Activated CD8-positive, alpha-beta memory T cell treated with anti-CD3 and anti-CD28 coated beads, Interleukin-2, amount 10 ng/mL, durations not matched to agents 7 days and 5 days (primary cell): ENCODE results near the gene ZNF217. TPM values are rescaled to one million over a fixed set of nuclear protein-coding genes. Genes with fewer than 3 reads are reported as not detected.
A peak's percentile ranks its signal among the peaks of the same experiment; 100 is the strongest.
"Not testable (repeated sequence)": the region's sequence is repeated elsewhere in the genome, so short reads cannot be mapped to it uniquely, and the experiment has no call there.

Experiments
- ATAC-seq: fragments of 150-1000 bp; cut with Tn5 transposase; one replicate; pipeline ENCODE4 v1.10.0; 2021; ENCODE audit warnings: moderate library complexity
- CTCF ChIA-PET: fragments of 350-600 bp; sonication (Branson Sonifier 250); formaldehyde crosslinking; loops from one replicate; lab custom pipeline; 2021; ENCODE audit warnings: antibody characterized with exemption; lab: Charles Lee
- DNase-seq: peaks from one replicate; pipeline ENCODE4 v3.0.0-alpha.2; 2020
- H3K27ac Mint-ChIP-seq: one replicate; pipeline ENCODE4 v1.8.0; 2021; ENCODE audit warnings: mild to moderate bottlenecking, mixed read lengths
- H3K27me3 Mint-ChIP-seq: one replicate; pipeline ENCODE4 v1.8.0; 2021; ENCODE audit warnings: mixed read lengths
- H3K36me3 Mint-ChIP-seq: one replicate; pipeline ENCODE4 v1.8.0; 2021; ENCODE audit warnings: mild to moderate bottlenecking, mixed read lengths
- H3K4me1 Mint-ChIP-seq: one replicate; pipeline ENCODE4 v1.8.0; 2021; ENCODE audit warnings: mixed read lengths
- H3K4me3 Mint-ChIP-seq: one replicate; pipeline ENCODE4 v1.8.0; 2021; ENCODE audit warnings: mild to moderate bottlenecking, moderate library complexity, mixed read lengths
- H3K9me3 Mint-ChIP-seq: one replicate; pipeline ENCODE4 v1.8.0; 2022; ENCODE audit warnings: low read depth, mixed read lengths
- total RNA-seq, 2 experiments: library from RNA; stranded (reverse); gene quantifications; one replicate each; pipeline ENCODE4 v1.2.3, GENCODE V29; 2021

The ZNF217 gene
- total RNA-seq, 2 experiments from 2014 or later: 80.2 to 81.9 TPM

DNA sequence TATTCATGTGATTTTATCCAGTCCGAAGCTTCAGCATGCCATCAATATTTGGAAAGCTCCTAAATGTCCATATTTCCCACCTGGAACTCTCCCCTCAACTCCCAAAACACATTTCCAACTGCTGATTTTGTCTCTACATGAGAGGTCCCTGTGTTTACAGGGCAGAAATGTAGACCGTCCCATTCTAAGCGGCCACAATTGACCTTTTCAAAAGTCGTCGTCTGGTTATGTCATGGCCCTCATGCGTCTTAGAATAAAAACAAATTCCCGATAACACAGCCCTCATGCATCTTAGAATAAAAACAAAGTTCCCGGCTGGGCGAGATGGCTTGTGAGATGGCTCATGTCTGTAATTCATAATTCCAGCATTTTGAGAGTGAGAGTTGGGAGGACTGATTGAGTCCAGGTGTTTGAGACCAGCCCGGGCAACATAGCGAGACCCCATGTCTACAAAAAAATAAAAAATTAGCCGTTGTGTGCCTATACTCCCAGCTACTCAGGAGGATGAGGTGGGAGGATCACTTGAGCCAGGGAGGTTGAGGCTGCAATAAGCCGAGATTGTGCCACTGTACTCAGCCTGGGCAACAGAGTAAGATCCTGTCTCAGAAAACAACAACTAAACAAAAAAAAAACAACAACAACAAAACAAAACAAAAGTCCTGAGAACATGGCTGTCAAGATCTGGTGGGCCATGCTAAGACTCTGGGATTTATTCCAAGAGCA, 6.4 kb upstream of the ZNF217 start:
- ATAC-seq (no peak), DNase-seq (no peak)
- no peaks in the 10 kb centered on the region for H3K27me3 Mint-ChIP-seq
- no peak overlapping the region for H3K27ac Mint-ChIP-seq
- peaks cover 5% of the 10 kb centered on the region for H3K36me3 Mint-ChIP-seq
- CTCF ChIA-PET: interaction anchor here (0.8 to 2.3 kb wide), 4 partner anchors 10 to 70 kb away, joined by 3 to 8 read pairs (median 4); no protein-coding TSS in a partner anchor
- H3K4me1 Mint-ChIP-seq: peaks cover 53% of the 10 kb centered on the region
- no peak overlapping the region for H3K4me3 Mint-ChIP-seq
- H3K9me3 Mint-ChIP-seq: no peaks in the 10 kb centered on the region

DNA sequence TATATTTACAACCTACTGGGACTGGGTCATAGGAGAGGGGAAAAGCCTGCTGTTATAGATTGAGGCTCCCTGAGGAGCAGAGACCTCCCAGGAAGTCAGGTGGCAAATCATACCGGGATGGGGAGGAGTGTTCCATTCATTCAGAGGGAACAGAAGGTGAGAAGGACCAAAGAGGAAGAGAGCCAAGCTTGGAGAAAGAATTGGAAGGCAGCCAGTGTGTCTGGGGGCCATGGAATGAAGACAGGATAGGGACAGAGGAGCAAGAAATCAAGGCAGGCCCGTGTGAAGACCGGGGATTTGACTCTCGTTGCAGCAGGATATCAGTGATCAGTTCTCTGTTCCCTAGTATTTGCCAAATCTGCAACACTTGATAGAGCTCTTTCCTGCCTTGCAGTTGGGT, 5.7 kb upstream of the ZNF217 start:
- Mint-ChIP-seq H3K36me3 (peaks cover 6% of the 10 kb centered on the region), H3K9me3 (no peaks in the 10 kb centered on the region), H3K27ac (peak overlapping the region; percentile 78), H3K4me3 (no peak overlapping the region), H3K4me1 (peaks cover 50% of the 10 kb centered on the region), H3K27me3 (no peaks in the 10 kb centered on the region)
- ATAC-seq: no peak
- CTCF ChIA-PET: interaction anchor here (0.8 to 2.3 kb wide), 6 partner anchors 10 to 341 kb away, joined by 3 to 8 read pairs (median 4); no protein-coding TSS in a partner anchor
- DNase-seq: peak; percentile 28

DNA sequence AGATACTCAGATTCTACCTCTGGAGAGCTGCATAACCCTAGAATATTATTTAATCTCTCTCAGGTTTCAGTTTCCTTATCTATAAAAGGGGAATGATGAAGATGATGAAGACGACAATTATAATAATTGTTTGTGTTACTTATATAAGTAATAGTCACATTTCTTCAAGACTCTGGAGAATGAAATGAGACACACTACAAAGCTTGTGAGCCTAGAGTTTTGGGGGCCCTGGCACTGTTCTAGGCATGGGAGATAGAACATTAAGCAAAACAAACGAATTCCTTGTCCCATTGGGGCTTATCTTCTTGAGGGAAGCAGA, 5.4 kb upstream of the ZNF217 start:
- peaks cover 50% of the 10 kb centered on the region for H3K4me1 Mint-ChIP-seq
- no peaks in the 10 kb centered on the region for H3K9me3 Mint-ChIP-seq
- DNase-seq (no peak), ATAC-seq (no peak)
- CTCF ChIA-PET: interaction anchor here (1.0 to 2.3 kb wide), 4 partner anchors 20 to 341 kb away, joined by 3 to 8 read pairs (median 4); no protein-coding TSS in a partner anchor
- H3K36me3 Mint-ChIP-seq: peaks cover 6% of the 10 kb centered on the region
- H3K4me3 Mint-ChIP-seq: peak overlapping the region; percentile 33
- peak overlapping the region; percentile 78 for H3K27ac Mint-ChIP-seq
- no peaks in the 10 kb centered on the region for H3K27me3 Mint-ChIP-seq

DNA sequence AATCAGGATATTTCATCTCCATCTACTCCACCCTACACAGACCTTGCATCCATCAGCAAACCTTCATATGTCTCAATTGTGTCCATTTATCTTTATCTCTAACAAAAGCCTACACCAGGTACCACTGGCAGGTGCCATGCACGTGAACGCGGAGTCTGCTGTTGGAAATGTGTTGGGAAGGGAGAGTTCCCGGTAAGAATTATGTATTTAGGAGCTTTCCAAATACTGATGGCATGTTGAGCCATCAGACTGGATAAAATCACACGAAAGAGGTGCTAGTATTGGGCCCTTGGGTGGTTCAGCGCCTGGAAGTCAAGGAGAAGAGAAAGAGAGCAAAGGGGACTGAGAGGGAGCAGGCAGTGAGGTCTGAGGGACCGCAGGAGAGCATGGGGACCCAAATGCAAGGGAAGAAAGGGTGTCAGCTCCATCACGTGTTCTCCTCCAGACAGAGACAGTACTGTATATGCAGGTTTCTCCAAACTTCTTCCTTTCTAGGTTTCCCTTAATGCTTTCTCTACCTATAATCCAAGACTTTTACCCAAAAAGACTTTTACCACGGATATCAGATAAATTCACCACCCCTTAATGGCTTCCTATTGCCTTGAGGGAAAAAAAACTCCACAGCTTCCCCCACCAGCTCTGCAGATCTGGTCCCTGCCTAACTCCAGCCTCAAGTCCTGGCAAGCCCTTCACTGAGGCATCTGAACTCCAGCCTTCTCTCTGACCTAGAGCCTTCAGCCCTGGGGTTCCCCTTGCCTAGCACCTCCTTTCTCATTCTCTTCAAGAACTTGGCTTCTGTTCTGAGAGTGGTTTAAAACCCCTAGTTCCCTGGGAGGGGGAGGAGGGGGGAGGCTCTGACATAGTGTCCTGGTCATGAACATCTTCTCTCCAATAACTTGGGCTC, 4.8 kb upstream of the ZNF217 start:
- ATAC-seq (no peak), DNase-seq (peak; percentile 51)
- H3K27me3 Mint-ChIP-seq: no peaks in the 10 kb centered on the region
- peaks cover 50% of the 10 kb centered on the region for H3K4me1 Mint-ChIP-seq
- CTCF ChIA-PET: interaction anchor here (1.0 to 2.3 kb wide), 4 partner anchors 21 to 342 kb away, joined by 3 to 8 read pairs (median 4); no protein-coding TSS in a partner anchor
- peaks cover 4% of the 10 kb centered on the region for H3K36me3 Mint-ChIP-seq
- peak overlapping the region; percentile 78 for H3K27ac Mint-ChIP-seq
- H3K9me3 Mint-ChIP-seq: no peaks in the 10 kb centered on the region
- H3K4me3 Mint-ChIP-seq: peak overlapping the region; percentile 33

DNA sequence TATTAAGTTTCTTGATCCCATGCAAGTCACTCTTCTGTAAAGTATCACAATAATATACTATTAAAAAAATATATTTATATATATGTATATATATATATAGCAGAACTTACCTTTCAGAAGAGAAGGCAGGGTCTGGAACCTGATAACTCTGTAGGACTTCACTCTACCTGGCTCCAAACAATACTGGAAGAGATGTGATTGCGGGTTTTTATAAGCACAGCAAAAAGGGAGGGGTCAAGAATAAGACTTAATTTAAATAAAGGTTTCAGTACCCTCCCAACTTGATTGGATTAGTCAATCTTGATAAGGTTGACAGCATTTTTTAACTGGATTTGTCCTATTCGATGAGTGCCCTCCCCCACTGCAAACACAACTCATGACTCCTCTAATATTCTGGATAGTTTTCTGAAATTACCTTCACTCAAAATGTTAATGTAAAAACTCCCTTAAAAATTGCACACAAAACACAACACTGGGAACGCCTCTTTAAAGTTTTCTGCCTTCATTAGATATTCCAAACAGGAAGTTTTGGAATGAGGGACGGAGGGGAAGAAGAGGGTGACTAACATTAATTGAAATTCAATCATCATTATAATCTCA, 4.0 kb upstream of the ZNF217 start:
- peak overlapping the region; percentile 78 for H3K27ac Mint-ChIP-seq
- H3K4me3 Mint-ChIP-seq: no peak overlapping the region
- DNase-seq (no peak), ATAC-seq (no peak)
- H3K36me3 Mint-ChIP-seq: peaks cover 4% of the 10 kb centered on the region
- peaks cover 50% of the 10 kb centered on the region for H3K4me1 Mint-ChIP-seq
- CTCF ChIA-PET: interaction anchor here (1.6 to 2.3 kb wide), 3 partner anchors 12 to 25 kb away, joined by 4 to 8 read pairs (median 4); no protein-coding TSS in a partner anchor
- no peaks in the 10 kb centered on the region for H3K27me3 Mint-ChIP-seq
- no peaks in the 10 kb centered on the region for H3K9me3 Mint-ChIP-seq

DNA sequence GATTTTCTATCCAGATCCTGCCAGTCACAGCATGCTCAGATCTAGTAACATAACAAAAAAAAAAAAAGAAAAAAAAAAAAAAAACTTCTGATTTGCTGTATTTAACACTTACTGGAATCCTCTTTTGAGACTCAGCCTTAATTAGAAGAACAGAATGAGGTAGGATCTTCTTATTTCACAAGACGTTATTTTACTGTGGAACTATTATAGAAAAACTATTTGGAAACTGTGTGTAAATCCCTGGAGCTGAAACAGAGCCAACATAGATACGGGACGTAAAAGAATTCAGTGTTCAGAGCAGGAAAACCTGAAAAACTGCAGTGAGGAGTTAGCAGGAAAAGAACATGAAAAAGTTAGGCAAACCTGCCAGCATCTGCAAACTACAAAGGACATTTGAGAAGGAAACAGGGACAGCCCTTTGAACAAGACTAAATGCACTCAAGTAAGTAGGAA, 3.4 kb upstream of the ZNF217 start:
- no peaks in the 10 kb centered on the region for H3K9me3 Mint-ChIP-seq
- DNase-seq: no peak
- ATAC-seq: no peak
- H3K4me3 Mint-ChIP-seq: peak overlapping the region; percentile 66
- H3K36me3 Mint-ChIP-seq: peaks cover 7% of the 10 kb centered on the region
- H3K27ac Mint-ChIP-seq: peak overlapping the region; percentile 86
- H3K4me1 Mint-ChIP-seq: peaks cover 49% of the 10 kb centered on the region
- no peaks in the 10 kb centered on the region for H3K27me3 Mint-ChIP-seq
- CTCF ChIA-PET: interaction anchor here (0.6 to 1.6 kb wide), 6 partner anchors 12 to 339 kb away, joined by 3 to 4 read pairs (median 4); no protein-coding TSS in a partner anchor

DNA sequence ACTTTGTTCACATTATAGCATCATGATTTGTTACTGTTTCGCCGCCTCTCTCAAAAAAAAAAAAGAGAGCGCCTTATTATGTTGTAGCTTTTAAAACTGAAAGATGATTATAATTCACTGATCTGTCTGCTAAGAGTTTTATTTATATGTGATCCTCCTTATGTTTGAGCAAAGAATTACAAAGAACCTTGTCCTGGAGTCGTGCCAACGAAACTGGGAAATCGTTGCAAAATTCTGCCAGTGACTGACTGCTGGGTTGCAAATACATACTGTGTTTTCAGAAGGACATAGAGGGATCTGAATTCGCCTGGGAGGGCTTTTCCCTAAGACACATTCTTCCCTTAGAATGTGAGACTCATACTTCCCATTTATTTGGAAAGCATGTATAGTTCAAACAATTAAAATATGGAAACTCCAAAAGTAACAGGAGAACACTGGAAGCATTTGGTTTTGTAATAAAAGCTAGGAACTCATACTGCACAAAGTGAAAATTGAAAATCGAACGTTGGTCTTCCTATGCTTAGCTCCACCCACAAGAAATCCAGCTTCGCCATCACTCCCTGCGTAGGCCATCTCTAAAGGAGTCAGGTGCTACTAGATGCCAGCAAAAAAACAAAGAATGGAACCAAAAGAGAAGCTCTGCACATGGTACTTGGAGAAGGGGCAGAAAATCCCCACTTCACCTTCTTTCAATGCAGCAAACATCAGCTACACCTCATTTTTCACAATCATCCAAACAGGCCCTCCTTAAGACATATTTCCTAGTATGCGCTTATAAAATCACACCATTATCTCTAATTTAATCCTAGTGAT, 2.8 kb upstream of the ZNF217 start:
- H3K9me3 Mint-ChIP-seq, H3K36me3 Mint-ChIP-seq, ATAC-seq, H3K27me3 Mint-ChIP-seq: not testable (repeated sequence)
- DNase-seq: peak; percentile 40
- Mint-ChIP-seq H3K4me1 (peaks cover 49% of the 10 kb centered on the region), H3K4me3 (peak overlapping the region; percentile 66), H3K27ac (peak overlapping the region; percentile 86)
- CTCF ChIA-PET: interaction anchor here (0.6 to 1.6 kb wide), 6 partner anchors 13 to 339 kb away, joined by 3 to 4 read pairs (median 4); no protein-coding TSS in a partner anchor

DNA sequence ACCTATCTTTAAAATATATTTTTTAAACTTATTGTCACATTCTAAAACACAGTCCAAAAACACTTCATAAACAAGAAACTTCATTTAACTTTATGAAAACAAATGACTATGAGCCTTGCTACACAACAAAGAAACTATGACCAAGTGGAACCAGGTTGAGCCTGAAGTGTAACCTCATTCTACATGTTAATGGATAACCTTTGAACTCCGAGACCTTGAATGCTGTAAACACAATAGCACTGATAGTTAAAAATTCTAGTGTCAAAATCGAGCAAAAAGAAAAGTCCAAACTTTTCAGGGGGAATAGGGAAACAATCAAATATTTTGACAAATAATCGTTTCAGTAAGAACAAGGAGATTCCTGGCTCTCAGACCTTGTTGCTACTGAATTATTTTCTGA, 2.1 kb upstream of the ZNF217 start:
- H3K9me3 Mint-ChIP-seq, H3K27me3 Mint-ChIP-seq, ATAC-seq: not testable (repeated sequence)
- H3K36me3 Mint-ChIP-seq: peaks cover 12% of the 10 kb centered on the region
- H3K4me3 Mint-ChIP-seq: peak overlapping the region; percentile 66
- CTCF ChIA-PET: interaction anchor here (1.3 to 1.5 kb wide), 3 partner anchors 19 to 340 kb away, joined by 3 to 4 read pairs (median 4); no protein-coding TSS in a partner anchor
- peaks cover 45% of the 10 kb centered on the region for H3K4me1 Mint-ChIP-seq
- H3K27ac Mint-ChIP-seq: peak overlapping the region; percentile 86
- DNase-seq: peak; percentile 27

DNA sequence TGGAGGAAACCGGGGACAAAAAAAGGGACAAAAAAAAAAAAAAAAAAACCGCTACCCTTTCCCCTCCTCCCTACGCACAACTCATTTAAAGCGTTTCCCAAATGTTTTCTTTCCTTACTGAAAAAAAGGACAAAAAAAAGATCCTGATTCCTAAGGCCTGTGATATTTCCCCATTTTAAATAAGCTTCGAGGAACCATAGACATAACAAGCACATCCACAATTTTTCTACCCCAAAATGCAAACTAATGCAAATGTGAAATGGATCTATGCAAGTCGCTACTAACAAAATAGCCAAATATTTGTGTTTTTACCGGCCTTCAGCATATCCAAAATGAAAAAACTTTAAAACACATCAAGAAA, 1.4 kb upstream of the ZNF217 start:
- H3K4me3 Mint-ChIP-seq: peak overlapping the region; percentile 82
- H3K4me1 Mint-ChIP-seq: peaks cover 44% of the 10 kb centered on the region
- CTCF ChIA-PET: interaction anchor here (0.6 to 2.7 kb wide), 11 partner anchors 12 to 371 kb away, joined by 3 to 16 read pairs (median 4); no protein-coding TSS in a partner anchor
- H3K36me3 Mint-ChIP-seq: peaks cover 16% of the 10 kb centered on the region
- peak overlapping the region; percentile 96 for H3K27ac Mint-ChIP-seq
- H3K27me3 Mint-ChIP-seq: no peaks in the 10 kb centered on the region
- ATAC-seq: no peak
- no peaks in the 10 kb centered on the region for H3K9me3 Mint-ChIP-seq
- no peak for DNase-seq

DNA sequence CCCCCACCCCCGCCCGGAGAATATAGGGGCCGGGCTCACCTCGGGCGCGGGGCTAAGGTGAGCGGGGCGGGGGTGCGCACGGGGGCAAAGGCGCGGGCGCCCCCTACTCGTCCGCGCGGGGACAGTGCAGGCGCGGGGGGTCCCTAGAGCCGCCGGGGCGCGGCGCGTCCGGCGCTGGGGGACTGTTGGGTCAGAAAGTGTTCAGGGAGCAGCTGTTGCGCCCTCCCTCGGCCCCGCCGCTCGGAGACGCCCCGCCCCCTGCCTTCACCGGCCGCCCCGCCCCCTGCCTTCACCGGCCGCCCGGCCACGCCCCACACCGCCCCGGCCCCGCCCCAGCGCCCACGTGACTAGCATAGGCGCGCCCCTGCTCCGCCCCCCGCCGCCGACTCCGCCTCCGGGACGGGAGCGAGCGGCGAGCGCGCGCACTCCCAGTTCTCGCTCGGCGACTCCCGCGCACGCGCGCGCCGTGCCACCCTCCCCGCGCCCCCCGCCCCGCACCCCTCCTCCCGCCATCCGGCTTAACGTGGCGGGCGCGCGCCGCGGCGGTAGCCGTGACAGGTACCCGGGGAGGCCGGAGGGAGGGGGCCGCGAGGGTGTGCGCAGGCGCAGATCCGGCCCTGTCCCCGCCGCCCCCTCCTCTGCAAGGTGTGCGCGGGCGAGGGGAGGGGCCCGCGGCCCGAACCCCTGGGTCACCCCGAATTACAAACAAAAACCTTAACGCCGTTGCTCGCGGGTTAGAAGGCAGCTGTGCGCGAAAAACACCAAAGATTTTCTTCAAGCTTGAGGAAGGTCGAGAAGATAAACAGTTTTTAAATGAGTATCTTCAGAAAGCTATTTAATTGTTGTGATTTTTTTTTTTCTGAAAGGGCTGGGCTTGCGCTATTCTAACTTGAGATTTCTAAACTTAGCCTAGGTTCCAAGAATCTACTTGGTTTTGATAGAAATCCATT, 704 bp upstream of the ZNF217 start:
- ATAC-seq: peak; percentile 79
- H3K4me3 Mint-ChIP-seq: peak overlapping the region; percentile 82
- H3K9me3 Mint-ChIP-seq: no peaks in the 10 kb centered on the region
- H3K4me1 Mint-ChIP-seq: peaks cover 40% of the 10 kb centered on the region
- DNase-seq: peak; percentile 96
- H3K27ac Mint-ChIP-seq: peak overlapping the region; percentile 96
- CTCF ChIA-PET: interaction anchor here (0.6 to 2.7 kb wide), 13 partner anchors 12 to 370 kb away, joined by 3 to 16 read pairs (median 4); no protein-coding TSS in a partner anchor
- H3K36me3 Mint-ChIP-seq: peaks cover 18% of the 10 kb centered on the region
- no peaks in the 10 kb centered on the region for H3K27me3 Mint-ChIP-seq

DNA sequence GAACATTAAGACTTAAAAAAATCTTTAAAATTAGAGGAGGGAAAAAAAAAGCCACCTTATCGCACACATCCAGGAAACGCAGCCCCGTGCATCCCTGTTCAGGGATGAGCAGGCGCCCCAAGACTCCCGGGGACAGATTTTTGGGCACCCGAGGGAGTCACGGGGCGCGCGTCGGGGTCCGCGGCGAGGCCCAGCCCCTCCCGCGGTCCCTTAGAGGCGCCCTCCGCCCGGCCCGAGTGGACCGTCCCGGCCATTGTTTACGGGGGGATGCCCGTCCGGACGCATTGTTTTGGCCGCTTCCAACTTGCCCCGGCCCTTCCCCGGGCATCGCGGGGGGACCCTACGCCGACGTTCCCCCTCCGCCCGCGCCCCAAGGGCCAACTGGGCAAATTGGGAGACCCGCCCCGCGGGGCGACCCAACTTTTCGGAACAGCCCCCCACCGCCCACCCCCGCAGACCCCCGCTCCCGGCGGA, 610 bp downstream of the ZNF217 start:
- Mint-ChIP-seq H3K9me3 (no peaks in the 10 kb centered on the region), H3K4me1 (peaks cover 33% of the 10 kb centered on the region), H3K4me3 (peak overlapping the region; percentile 91), H3K27ac (peak overlapping the region; percentile 96), H3K36me3 (peaks cover 20% of the 10 kb centered on the region), H3K27me3 (no peaks in the 10 kb centered on the region)
- CTCF ChIA-PET: interaction anchor here (2.4 to 2.7 kb wide), 2 partner anchors 17 to 30 kb away, joined by 12 to 16 read pairs; no protein-coding TSS in a partner anchor
- DNase-seq (no peak), ATAC-seq (peak; percentile 2)
